ENCODE measurements around the gene WIF1. TPM values are rescaled to one million over a fixed set of nuclear protein-coding genes. Genes with fewer than 3 reads are reported as not detected.

WIF1 gene
- total and polyA plus RNA-seq, 4 donors = 16.9 to 109 (median 51.0) TPM

DNA sequence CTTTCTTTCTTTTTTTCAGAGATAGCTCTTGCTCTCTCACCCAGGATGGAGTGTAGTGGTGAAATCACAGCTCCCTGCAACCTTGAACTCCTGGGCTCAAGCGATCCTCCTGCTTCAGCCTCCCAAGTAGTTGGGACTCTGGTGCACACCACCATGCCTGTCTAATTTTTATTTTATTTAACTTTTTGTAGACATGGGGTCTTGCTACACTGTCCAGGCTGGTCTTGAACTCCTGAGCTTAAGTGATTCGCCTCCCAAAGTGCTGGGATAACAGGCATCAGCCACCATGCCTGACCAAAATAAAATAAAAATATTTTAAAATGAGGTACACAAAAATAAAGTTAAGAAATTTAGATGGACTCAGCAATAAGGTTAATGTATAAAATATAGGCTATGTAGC is 43.1 kb upstream of the WIF1 start:
- Histone ChIP-seq H3K4me3 (no peak overlapping the region), H3K36me3 (ENCODE audit: control insufficient read depth in 4 of 4, insufficient read depth in 4 of 4, low read length in 4 of 4) (no peaks in the 10 kb centered on the region), H3K9me3 (ENCODE audit: control insufficient read depth in 4 of 4, insufficient read depth in 3 of 4, low read length in 3 of 4) (no peaks in the 10 kb centered on the region), H3K27ac (ENCODE audit: low read depth in 1 of 2, low read length in 1 of 2) (no peak overlapping the region), H3K4me1 (ENCODE audit: control insufficient read depth in 5 of 5, insufficient read depth in 5 of 5, low read length in 5 of 5) (peaks cover 0 to 4% (median 0%) of the 10 kb centered on the region in 5 donors), H3K27me3 (ENCODE audit: control insufficient read depth in 3 of 3, insufficient read depth in 3 of 3, low read length in 2 of 3) (peaks cover 0 to 12% (median 2%) of the 10 kb centered on the region in 3 donors), H3K9ac (ENCODE audit: insufficient read depth in 1 of 2, low read length in 2 of 2) (no peak overlapping the region)
- no peak for ATAC-seq (ENCODE audit: insufficient read depth, low FRiP score)
- 97% methylated on average over 2 of the region's 2 CpGs for WGBS, 2 donors
- TF ChIP-seq, protein P1, sequence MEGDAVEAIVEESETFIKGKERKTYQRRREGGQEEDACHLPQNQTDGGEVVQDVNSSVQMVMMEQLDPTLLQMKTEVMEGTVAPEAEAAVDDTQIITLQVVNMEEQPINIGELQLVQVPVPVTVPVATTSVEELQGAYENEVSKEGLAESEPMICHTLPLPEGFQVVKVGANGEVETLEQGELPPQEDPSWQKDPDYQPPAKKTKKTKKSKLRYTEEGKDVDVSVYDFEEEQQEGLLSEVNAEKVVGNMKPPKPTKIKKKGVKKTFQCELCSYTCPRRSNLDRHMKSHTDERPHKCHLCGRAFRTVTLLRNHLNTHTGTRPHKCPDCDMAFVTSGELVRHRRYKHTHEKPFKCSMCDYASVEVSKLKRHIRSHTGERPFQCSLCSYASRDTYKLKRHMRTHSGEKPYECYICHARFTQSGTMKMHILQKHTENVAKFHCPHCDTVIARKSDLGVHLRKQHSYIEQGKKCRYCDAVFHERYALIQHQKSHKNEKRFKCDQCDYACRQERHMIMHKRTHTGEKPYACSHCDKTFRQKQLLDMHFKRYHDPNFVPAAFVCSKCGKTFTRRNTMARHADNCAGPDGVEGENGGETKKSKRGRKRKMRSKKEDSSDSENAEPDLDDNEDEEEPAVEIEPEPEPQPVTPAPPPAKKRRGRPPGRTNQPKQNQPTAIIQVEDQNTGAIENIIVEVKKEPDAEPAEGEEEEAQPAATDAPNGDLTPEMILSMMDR (IDR thresholded peaks at IDR 0.05; ENCODE audit: control extremely low read depth, extremely low read depth) = no peak
- no peak for DNase-seq

DNA sequence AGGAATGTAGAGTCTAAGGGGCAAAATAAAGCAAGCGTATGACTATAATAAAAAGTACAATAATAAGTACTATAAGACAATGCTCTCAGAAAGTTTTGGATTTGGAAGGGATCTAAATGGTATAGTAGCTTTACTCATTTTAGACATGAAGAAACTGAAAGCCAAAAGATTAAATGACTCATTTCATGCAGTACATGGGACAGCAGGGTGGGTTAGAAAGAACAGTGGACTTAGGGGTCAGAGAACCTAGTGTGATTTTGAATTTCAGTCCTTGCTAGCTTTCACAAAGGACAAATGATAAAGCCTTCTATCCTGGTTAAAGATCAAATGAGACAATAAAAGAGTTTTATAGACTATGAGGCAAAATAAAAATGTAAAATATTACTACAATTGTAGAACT is 41.5 kb upstream of the WIF1 start:
- no peak overlapping the region for H3K4me3 ChIP-seq
- no peak overlapping the region for H3K9ac ChIP-seq (ENCODE audit: insufficient read depth in 1 of 2, low read length in 2 of 2)

DNA sequence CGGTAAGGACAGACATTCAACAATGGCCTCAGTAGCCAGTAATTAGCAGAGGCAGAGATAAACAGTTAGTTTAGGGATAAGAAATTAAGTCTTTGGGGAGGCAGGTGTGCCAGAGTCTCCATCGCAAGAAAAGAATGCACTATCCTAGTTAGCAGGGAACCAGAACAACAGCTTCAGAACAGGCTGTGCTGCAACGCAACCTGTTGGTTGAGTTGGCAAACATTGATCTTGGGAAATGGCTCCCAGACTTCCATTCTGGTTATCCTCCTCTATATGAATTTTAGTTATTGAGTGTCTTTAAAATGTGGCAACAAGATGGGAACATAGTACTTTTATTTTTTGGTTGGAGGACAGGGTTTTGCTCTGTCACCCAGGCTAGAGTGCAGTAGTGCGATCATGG is 36.0 kb upstream of the WIF1 start:
- 81 to 89% methylated on average over 4 of the region's 4 CpGs for WGBS, 2 donors
- Histone ChIP-seq H3K4me1 (ENCODE audit: control insufficient read depth in 5 of 5, insufficient read depth in 5 of 5, low read length in 5 of 5) (peaks cover 0 to 10% (median 0%) of the 10 kb centered on the region in 5 donors), H3K36me3 (ENCODE audit: control insufficient read depth in 4 of 4, insufficient read depth in 4 of 4, low read length in 4 of 4) (no peaks in the 10 kb centered on the region), H3K27me3 (ENCODE audit: control insufficient read depth in 3 of 3, insufficient read depth in 3 of 3, low read length in 2 of 3) (peaks cover 0 to 7% (median 0%) of the 10 kb centered on the region in 3 donors), H3K9me3 (ENCODE audit: control insufficient read depth in 4 of 4, insufficient read depth in 3 of 4, low read length in 3 of 4) (no peaks in the 10 kb centered on the region), H3K4me3 (no peak overlapping the region), H3K9ac (ENCODE audit: insufficient read depth in 1 of 2, low read length in 2 of 2) (no peak overlapping the region), H3K27ac (ENCODE audit: low read depth in 1 of 2, low read length in 1 of 2) (no peak overlapping the region)
- DNase-seq (no peak), ATAC-seq (ENCODE audit: insufficient read depth, low FRiP score) (no peak)
- TF ChIP-seq, protein P1 (IDR thresholded peaks at IDR 0.05; ENCODE audit: control extremely low read depth, extremely low read depth) = no peak

More for the DNA sequence above, 41.5 kb upstream of the WIF1 start:
- Histone ChIP-seq H3K27me3 (ENCODE audit: control insufficient read depth in 3 of 3, insufficient read depth in 3 of 3, low read length in 2 of 3) (peaks cover 0 to 12% (median 2%) of the 10 kb centered on the region in 3 donors), H3K36me3 (ENCODE audit: control insufficient read depth in 4 of 4, insufficient read depth in 4 of 4, low read length in 4 of 4) (no peaks in the 10 kb centered on the region), H3K27ac (ENCODE audit: low read depth in 1 of 2, low read length in 1 of 2) (no peak overlapping the region), H3K9me3 (ENCODE audit: control insufficient read depth in 4 of 4, insufficient read depth in 3 of 4, low read length in 3 of 4) (no peaks in the 10 kb centered on the region), H3K4me1 (ENCODE audit: control insufficient read depth in 5 of 5, insufficient read depth in 5 of 5, low read length in 5 of 5) (no peaks in the 10 kb centered on the region)
- ATAC-seq (ENCODE audit: insufficient read depth, low FRiP score) (no peak), DNase-seq (no peak)
- WGBS, 2 donors = 97 to 100% methylated on average over 1 of the region's 1 CpG
- TF ChIP-seq, protein P1 (IDR thresholded peaks at IDR 0.05; ENCODE audit: control extremely low read depth, extremely low read depth) = no peak

DNA sequence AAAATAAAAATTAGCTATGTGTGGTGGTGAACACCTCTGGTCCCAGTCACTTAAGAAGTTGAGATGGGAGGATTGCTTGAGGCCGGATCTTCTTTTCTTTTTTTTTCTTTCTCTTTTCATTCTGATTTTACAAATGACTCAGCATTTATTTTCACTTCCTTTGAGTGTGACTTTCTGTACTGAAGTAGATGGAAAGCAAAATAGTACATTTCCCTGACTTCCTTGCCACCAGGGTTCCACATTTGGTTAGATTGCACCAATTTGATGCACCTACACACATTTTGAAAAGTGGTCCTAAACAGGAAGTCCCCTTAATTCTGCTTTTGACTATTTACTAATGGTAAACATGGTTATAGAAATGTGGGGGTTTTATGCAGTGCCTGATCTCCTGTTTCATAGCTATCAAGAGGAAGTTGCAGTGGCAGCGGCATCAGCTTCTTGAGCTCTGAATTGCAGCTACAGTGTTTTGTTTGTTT is 35.3 kb upstream of the WIF1 start:
- ATAC-seq (ENCODE audit: insufficient read depth, low FRiP score) (no peak), DNase-seq (no peak)
- Histone ChIP-seq H3K9ac (ENCODE audit: insufficient read depth in 1 of 2, low read length in 2 of 2) (no peak overlapping the region), H3K27me3 (ENCODE audit: control insufficient read depth in 3 of 3, insufficient read depth in 3 of 3, low read length in 2 of 3) (peaks cover 0 to 3% (median 0%) of the 10 kb centered on the region in 3 donors), H3K4me1 (ENCODE audit: control insufficient read depth in 5 of 5, insufficient read depth in 5 of 5, low read length in 5 of 5) (peaks cover 0 to 10% (median 0%) of the 10 kb centered on the region in 5 donors), H3K9me3 (ENCODE audit: control insufficient read depth in 4 of 4, insufficient read depth in 3 of 4, low read length in 3 of 4) (no peaks in the 10 kb centered on the region), H3K4me3 (no peak overlapping the region), H3K36me3 (ENCODE audit: control insufficient read depth in 4 of 4, insufficient read depth in 4 of 4, low read length in 4 of 4) (no peaks in the 10 kb centered on the region), H3K27ac (ENCODE audit: low read depth in 1 of 2, low read length in 1 of 2) (no peak overlapping the region)
- 37 to 49% methylated on average over 2 of the region's 2 CpGs for WGBS, 2 donors
- TF ChIP-seq, protein P1 (IDR thresholded peaks at IDR 0.05; ENCODE audit: control extremely low read depth, extremely low read depth) = no peak
